ENCODE measurements around the gene CCR3.

The CCR3 gene

GRCh38 chr3:46221938-46222337 lies 20.3 kb upstream of the CCR3 start:
- DNase-seq = no peak

- DNase-seq = no peak
These were observed 19.7 kb upstream of the CCR3 start for GRCh38 chr3:46222435-46223161.

- DNase-seq = no peak
These were observed 13.7 kb upstream of the CCR3 start for GRCh38 chr3:46228260-46229242.

GRCh38 chr3:46231323-46231722 lies 10.9 kb upstream of the CCR3 start:
- no peak for DNase-seq

GRCh38 chr3:46233194-46233593 lies 9.1 kb upstream of the CCR3 start:
- no peak for DNase-seq

GRCh38 chr3:46235425-46235824 lies 6.8 kb upstream of the CCR3 start:
- DNase-seq = no peak

- peak; percentile 34 for DNase-seq
These were observed 5.8 kb upstream of the CCR3 start for GRCh38 chr3:46236294-46237054.

- no peak for DNase-seq
These were observed 3.9 kb upstream of the CCR3 start for GRCh38 chr3:46238386-46238785.

- DNase-seq = peak; percentile 15
These were observed 2.8 kb upstream of the CCR3 start for GRCh38 chr3:46239301-46239938.

GRCh38 chr3:46239952-46240351 lies 2.3 kb upstream of the CCR3 start:
- DNase-seq = no peak

GRCh38 chr3:46243560-46243959 lies 1.3 kb downstream of the CCR3 start:
- no peak for DNase-seq

- no peak for DNase-seq
These were observed 2.9 kb downstream of the CCR3 start for GRCh38 chr3:46245146-46245545.

GRCh38 chr3:46252980-46253379 lies 10.7 kb downstream of the CCR3 start:
- no peak for DNase-seq

- no peak for DNase-seq
These were observed 16.3 kb downstream of the CCR3 start for GRCh38 chr3:46258525-46258924.

- DNase-seq = no peak
These were observed 19.8 kb downstream of the CCR3 start for GRCh38 chr3:46261926-46262594.

- no peak for DNase-seq
These were observed 21.7 kb downstream of the CCR3 start for GRCh38 chr3:46264002-46264401.

- no peak for DNase-seq
These were observed 24.3 kb downstream of the CCR3 start for GRCh38 chr3:46266598-46266997.

GRCh38 chr3:46269556-46269955 lies 27.3 kb downstream of the CCR3 start:
- DNase-seq = no peak

GRCh38 chr3:46270474-46270873 lies 28.2 kb downstream of the CCR3 start:
- no peak for DNase-seq

GRCh38 chr3:46271209-46271745 lies 29.0 kb downstream of the CCR3 start:
- no peak for DNase-seq

GRCh38 chr3:46272028-46272451 lies 29.8 kb downstream of the CCR3 start:
- no peak for DNase-seq
